K562 (cell line): ENCODE results near the gene CHST14. TPM values are rescaled to one million over a fixed set of nuclear protein-coding genes. Genes with fewer than 3 reads are reported as not detected.

Source experiments
- CC2D1A ChIP-seq: fragments of 450-650 bp; IDR thresholded peaks from 2 replicates; pipeline ENCODE4 v1.6.1; 2017; ENCODE audit warnings: mild to moderate bottlenecking
- DEAF1 ChIP-seq: fragments of 450-650 bp; formaldehyde crosslinking; IDR thresholded peaks from 2 replicates; pipeline ENCODE4 v1.4.0; 2020; ENCODE audit warnings: mild to moderate bottlenecking, moderate library complexity
- DLX4 ChIP-seq: fragments of 250-450 bp; sonication (Bioruptor Pico); IDR thresholded peaks from 2 replicates; pipeline ENCODE4 v1.6.1; 2021; ENCODE audit warnings: mild to moderate bottlenecking
- E2F6 ChIP-seq, 2 experiments: IDR thresholded peaks; 2 replicates each; pipeline ENCODE4 v1.6.1; 2011; ENCODE audit warnings: borderline replicate concordance in 1 of 2, control low read depth in 1 of 2, low read depth in 1 of 2, low read length in 1 of 2, mild to moderate bottlenecking in 1 of 2, mixed read lengths in 1 of 2, moderate library complexity in 1 of 2; ENCODE audit not compliant: insufficient read depth in 1 of 2, insufficient read length in 1 of 2, poor library complexity in 1 of 2, severe bottlenecking in 1 of 2; ENCODE audit errors: extremely low read depth in 1 of 2
- ELF4 ChIP-seq: fragments of 450-650 bp; formaldehyde crosslinking; IDR thresholded peaks from 2 replicates; pipeline ENCODE4 v1.4.0; 2022; ENCODE audit warnings: missing genetic modification characterization
- MAFG ChIP-seq: fragments of 450-650 bp; conservative IDR thresholded peaks from 2 replicates; pipeline ENCODE4 v1.6.1; 2016; ENCODE audit warnings: missing genetic modification characterization, missing compliant biosample characterization
- MBD1 ChIP-seq: fragments of 250-450 bp; sonication (Bioruptor Pico); IDR thresholded peaks from 2 replicates; pipeline ENCODE4 v1.8.0; 2022; ENCODE audit warnings: inconsistent platforms
- MTA2 ChIP-seq: fragments of 450-650 bp; IDR thresholded peaks from 2 replicates; pipeline ENCODE4 v1.6.1; 2016; ENCODE audit warnings: low read depth
- NFATC3 ChIP-seq: fragments of 450-650 bp; IDR thresholded peaks from 2 replicates; pipeline ENCODE4 v1.6.1; 2017; ENCODE audit warnings: mild to moderate bottlenecking
- NFIX ChIP-seq: fragments of 250-450 bp; sonication (Bioruptor Pico); IDR thresholded peaks from 2 replicates; pipeline ENCODE4 v1.4.0; 2020; ENCODE audit warnings: low read depth, mild to moderate bottlenecking, moderate library complexity
- PPARD ChIP-seq: fragments of 250-450 bp; sonication (Bioruptor Pico); IDR thresholded peaks from 2 replicates; pipeline ENCODE4 v1.8.0; 2022; ENCODE audit warnings: inconsistent platforms, mild to moderate bottlenecking, moderate library complexity
- RBM14 ChIP-seq: fragments of 200-400 bp; formaldehyde crosslinking; IDR thresholded peaks from 2 replicates; pipeline ENCODE4 v1.6.1; 2018; ENCODE audit warnings: low read depth, mild to moderate bottlenecking, low read length, moderate library complexity, borderline replicate concordance; ENCODE audit not compliant: insufficient read depth
- RBM22 ChIP-seq: fragments of 200-400 bp; formaldehyde crosslinking; IDR thresholded peaks from 2 replicates; pipeline ENCODE4 v1.6.1; 2018; ENCODE audit warnings: low read length, low read depth; ENCODE audit not compliant: poor library complexity, severe bottlenecking
- SAFB ChIP-seq: fragments of 200-400 bp; formaldehyde crosslinking; IDR thresholded peaks from 2 replicates; pipeline ENCODE4 v1.6.1; 2017; ENCODE audit warnings: low read depth, low read length, borderline replicate concordance
- XRCC5 ChIP-seq: fragments of 200-400 bp; formaldehyde crosslinking; IDR thresholded peaks from 2 replicates; pipeline ENCODE4 v1.6.1; 2017; ENCODE audit warnings: low read depth, mild to moderate bottlenecking, low read length
- YY1 ChIP-seq, 3 experiments: IDR thresholded peaks; 2 replicates each; pipeline ENCODE4 v1.6.1; 2011; ENCODE audit warnings: low read length in 2 of 3, mild to moderate bottlenecking in 2 of 3, moderate library complexity in 2 of 3, borderline replicate concordance in 1 of 3, control low read depth in 1 of 3, low read depth in 1 of 3; ENCODE audit not compliant: insufficient read depth in 3 of 3, insufficient replicate concordance in 2 of 3, control insufficient read depth in 1 of 3, insufficient read length in 1 of 3; ENCODE audit errors: extremely low read depth in 1 of 3
- ZBTB49 ChIP-seq: sonication (generic); formaldehyde crosslinking; IDR thresholded peaks from 2 replicates; pipeline ENCODE4 v1.8.0; 2022; ENCODE audit warnings: missing genetic modification reagents, mild to moderate bottlenecking, borderline replicate concordance
- polyA plus RNA-seq, 8 experiments: library from polyadenylated mRNA; depleted of rRNA in 4 of 8; stranded (reverse) in 5 of 8; unstranded in 3 of 8; fragments of >200 nt; fragmentation: Nextera tagmentation in 2 of 8; fragmentation: Illumina TruSeq in 1 of 8; extraction: Ambion mirVana in 2 of 8; extraction: Trizol in 1 of 8; gene quantifications; 2 replicates each; pipeline versions ENCODE4 v1.2.1 to v1.2.3, GENCODE V29; 2011 to 2014; ENCODE audit warnings: inconsistent platforms in 1 of 8, missing spikeins in 1 of 8
- total RNA-seq, 7 experiments: library from RNA; depleted of rRNA in 6 of 7; stranded (reverse); fragments of >200 nt in 6 of 7; fragmentation: Illumina TruSeq in 2 of 7; extraction: Trizol in 2 of 7; gene quantifications; 2 replicates each; pipeline versions ENCODE4 v1.2.1 to v1.2.3, GENCODE V29; 2011 to 2021; ENCODE audit warnings: low replicate concordance in 1 of 7

CHST14 gene
- total and polyA plus RNA-seq, 9 of the 15 experiments (the other 6 are each of a cell fraction or from before 2014, with no cell fraction given), result 1.6 to 12.1 (median 4.5) TPM

GRCh38 chr15:40421246-40422157 is 49.3 kb upstream of the CHST14 start (continued):
- peak; percentile 29 to 40 for TF ChIP-seq E2F6 (IDR thresholded peaks at IDR 0.05; ENCODE audit: borderline replicate concordance in 1 of 2, extremely low read depth in 1 of 2, insufficient read depth in 1 of 2, insufficient read length in 1 of 2, low read depth in 1 of 2, low read length in 1 of 2, poor library complexity in 1 of 2, severe bottlenecking in 1 of 2)
- no peak for TF ChIP-seq NFIX (CRISPR knock-in tag)
- peak in 1 of 3 experiments; percentile 50 for TF ChIP-seq YY1 (IDR thresholded peaks at IDR 0.05; ENCODE audit: borderline replicate concordance in 1 of 3, control insufficient read depth in 1 of 3, extremely low read depth in 1 of 3, insufficient read depth in 3 of 3, insufficient read length in 1 of 3, insufficient replicate concordance in 2 of 3, low read depth in 1 of 3, low read length in 2 of 3)
- no peak for TF ChIP-seq RBM14
- TF ChIP-seq MBD1 (CRISPR knock-in tag), result peak; percentile 95
- TF ChIP-seq DEAF1, result peak; percentile 86
- 0 out of 2 replicates have a peak, but pooled peaks have one; percentile 22 for TF ChIP-seq ZBTB49 (CRISPR knock-in tag)
- no peak for TF ChIP-seq NFATC3
- 0 out of 2 replicates have a peak, but pooled peaks have one; percentile 31 for TF ChIP-seq XRCC5
- no peak for TF ChIP-seq MTA2
- TF ChIP-seq ELF4, result no peak
- TF ChIP-seq CC2D1A, result peak; percentile 68
- no peak for TF ChIP-seq PPARD (CRISPR knock-in tag)
- no peak for TF ChIP-seq RBM22
- no peak for TF ChIP-seq MAFG
- no peak for TF ChIP-seq SAFB
- no peak for TF ChIP-seq DLX4 (CRISPR knock-in tag)
